GM18909 (cell line): ENCODE results near the gene SAC3D1.
"Not testable (repeated sequence)": the region's sequence is repeated elsewhere in the genome, so short reads cannot be mapped to it uniquely, and the experiment has no call there.

Source experiments
- ATAC-seq: cut with Tn5 transposase; IDR thresholded peaks from one replicate; pipeline ENCODE4 v1.9.1; 2021; ENCODE audit warnings: mild to moderate bottlenecking; ENCODE audit not compliant: unreplicated experiment, poor library complexity

The SAC3D1 gene

DNA sequence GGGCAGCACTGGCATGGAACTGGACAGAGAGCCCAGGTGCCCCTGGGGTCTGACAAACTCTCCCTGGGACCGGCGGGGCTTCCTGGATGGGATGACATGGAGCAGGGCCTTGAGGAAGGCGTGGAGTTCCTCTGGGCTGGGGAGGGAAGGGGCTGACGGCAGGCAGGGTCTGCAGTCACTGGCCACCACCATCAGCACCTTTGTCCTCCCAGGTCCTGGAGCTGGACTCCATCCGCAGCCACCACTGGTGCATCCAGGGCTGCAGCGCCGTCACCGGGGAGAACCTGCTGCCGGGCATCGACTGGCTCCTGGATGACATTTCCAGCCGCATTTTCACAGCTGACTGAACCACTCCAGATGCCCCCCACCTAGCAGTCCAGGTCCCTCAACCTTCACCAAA, 19.5 kb upstream of the SAC3D1 start:
- ATAC-seq, result no peak

- not testable (repeated sequence) for ATAC-seq
Observed at GRCh38 chr11:65023502-65023901, 17.5 kb upstream of the SAC3D1 start.

GRCh38 chr11:65026810-65027209, 14.2 kb upstream of the SAC3D1 start:
- no peak for ATAC-seq

GRCh38 chr11:65027213-65028067, 13.6 kb upstream of the SAC3D1 start, which contains the start of gene SNX15:
TSS of gene SNX15 (plus strand) at chr11:65027439. CDS start at chr11:65027538, 99 bp downstream.
- ATAC-seq, result peak; percentile 89

DNA sequence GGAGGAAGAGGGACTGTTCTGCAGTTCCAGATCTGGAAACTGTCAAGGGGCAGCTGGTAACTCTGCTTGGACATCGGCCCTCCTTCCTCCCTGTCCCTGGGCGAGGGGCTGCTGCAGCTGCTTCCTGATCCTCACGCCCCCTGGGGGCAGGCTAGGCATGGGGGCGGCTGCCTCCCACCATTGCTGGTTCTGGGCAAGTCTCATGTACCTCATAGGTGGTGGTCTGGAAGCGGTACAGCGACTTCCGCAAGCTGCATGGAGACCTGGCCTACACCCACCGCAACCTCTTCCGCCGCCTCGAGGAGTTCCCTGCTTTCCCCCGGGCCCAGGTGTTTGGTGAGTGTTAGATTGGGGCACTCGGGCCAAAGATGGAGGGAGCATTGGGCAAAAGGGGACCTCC, 8.8 kb upstream of the SAC3D1 start:
- no peak for ATAC-seq

DNA sequence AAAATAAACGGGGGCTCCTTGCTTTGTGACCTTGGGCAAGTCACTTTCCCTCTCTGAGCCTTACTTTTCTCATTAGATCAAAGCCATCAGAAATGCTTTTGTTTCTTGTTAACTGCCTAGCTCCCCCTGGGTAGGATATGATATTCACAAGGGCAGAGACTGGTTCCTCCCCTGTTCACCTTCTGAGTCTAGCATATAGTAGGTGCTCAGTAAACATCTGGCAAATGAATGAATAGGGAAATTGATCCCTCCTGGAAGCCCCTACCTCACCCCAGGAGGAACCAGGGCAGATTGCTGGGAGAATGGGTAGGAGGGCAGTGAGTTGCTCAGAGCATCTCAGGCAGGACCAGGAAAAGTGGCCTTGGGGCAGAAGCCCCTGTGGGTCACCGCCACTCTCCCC, 6.6 kb upstream of the SAC3D1 start:
- ATAC-seq, result no peak

- ATAC-seq, result no peak
Observed at GRCh38 chr11:65035579-65035978, 5.4 kb upstream of the SAC3D1 start.

GRCh38 chr11:65036931-65037330, 4.1 kb upstream of the SAC3D1 start:
- ATAC-seq, result no peak

GRCh38 chr11:65040520-65040846, 527 bp upstream of the SAC3D1 start:
- no peak for ATAC-seq

- ATAC-seq, result no peak
Observed at GRCh38 chr11:65042891-65043290, 1.9 kb downstream of the SAC3D1 start.

DNA sequence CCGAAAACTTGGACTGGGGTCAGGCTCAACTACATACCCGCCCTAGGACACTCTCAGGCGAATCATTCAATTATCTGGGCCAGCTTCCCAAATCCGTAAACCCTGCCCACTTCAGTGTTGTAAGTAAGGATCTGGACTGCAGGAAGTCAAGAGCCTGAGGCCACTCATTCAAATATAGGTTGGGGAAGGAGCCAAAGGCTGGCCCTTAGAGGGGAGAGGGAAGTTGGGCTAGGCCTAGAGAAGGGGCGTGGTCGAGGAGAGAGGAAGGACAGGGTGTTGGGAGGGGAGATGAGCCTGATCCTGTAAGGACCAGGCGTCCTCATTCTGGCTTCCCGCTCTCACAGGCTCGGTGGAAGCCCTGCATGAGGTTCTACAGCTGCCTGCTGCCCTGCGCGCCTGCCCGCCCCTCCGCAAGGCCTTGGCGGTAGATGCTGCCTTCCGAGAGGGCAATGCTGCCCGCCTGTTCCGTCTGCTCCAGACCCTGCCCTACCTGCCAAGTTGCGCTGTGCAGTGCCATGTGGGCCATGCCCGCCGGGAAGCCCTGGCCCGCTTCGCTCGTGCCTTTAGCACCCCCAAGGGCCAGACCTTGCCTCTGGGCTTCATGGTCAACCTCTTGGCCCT, 3.0 kb downstream of the SAC3D1 start:
- no peak for ATAC-seq

DNA sequence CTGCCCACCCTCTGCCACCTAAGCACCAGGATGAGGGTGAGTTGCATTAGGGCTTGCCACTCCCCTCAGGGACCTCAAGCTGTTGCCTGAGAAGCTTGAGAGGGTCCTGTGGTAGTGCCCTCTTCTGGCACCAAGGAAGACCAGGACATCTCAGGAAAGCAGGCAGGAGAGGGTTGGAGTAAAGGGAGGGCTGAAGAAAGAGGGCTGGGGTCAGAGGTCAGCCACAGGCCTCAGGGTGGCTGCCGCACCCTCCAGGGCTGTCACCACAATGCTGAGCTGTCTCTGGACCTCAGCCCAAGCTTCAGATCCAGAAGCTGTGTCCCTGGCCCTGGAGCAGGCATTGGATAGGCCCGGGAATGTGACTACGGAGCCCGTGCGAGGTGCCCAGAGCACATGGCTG, 4.1 kb downstream of the SAC3D1 start:
- ATAC-seq, result no peak

- no peak for ATAC-seq
Observed at GRCh38 chr11:65045728-65046127, 4.7 kb downstream of the SAC3D1 start.

DNA sequence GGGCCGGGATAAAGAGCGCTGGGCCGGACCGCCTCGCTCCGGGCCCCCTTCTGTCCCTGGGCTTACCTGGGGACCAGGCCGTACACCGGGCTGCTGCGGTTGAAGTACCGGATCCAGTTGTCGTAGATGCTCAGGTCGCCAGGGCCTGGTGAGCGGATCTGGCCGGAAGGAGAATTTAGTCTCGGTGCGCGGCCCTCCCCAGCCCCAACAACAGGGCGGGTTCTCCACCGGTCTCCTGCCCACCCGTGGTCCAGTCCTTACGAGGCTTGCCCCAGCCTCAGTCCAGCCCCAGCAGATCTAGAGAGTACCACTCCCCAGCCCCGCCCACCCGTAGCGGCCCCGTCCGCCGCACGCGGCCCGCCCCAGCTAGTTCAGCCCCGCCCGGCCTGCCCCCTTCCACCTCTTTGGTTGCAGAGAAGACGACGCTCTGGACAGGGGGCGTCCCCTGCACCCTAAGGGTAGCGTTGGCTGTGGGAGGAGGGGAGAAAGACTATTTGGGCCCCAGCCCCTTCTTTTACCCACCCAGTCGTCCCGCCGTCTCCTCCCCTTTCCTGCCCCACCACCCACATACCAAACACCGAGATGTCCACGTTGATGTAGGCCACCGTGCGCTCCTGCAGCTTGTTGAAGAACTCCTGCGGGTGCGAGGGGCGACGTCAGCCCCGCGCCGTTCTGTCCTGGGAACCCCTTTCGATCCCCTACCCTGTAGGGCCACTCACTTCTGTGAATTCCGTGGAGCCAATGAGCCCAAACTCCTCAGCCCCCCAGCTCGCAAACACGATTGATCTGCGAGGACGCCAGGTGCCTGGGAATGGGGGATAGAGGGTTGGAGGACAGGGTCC, 6.8 kb downstream of the SAC3D1 start:
- ATAC-seq, result no peak

- ATAC-seq, result no peak
Observed at GRCh38 chr11:65051398-65051858, 10.4 kb downstream of the SAC3D1 start.

- ATAC-seq, result no peak
Observed at GRCh38 chr11:65053827-65054508, 13.0 kb downstream of the SAC3D1 start.

- no peak for ATAC-seq
Observed at GRCh38 chr11:65055538-65055937, 14.5 kb downstream of the SAC3D1 start.

GRCh38 chr11:65056999-65057398, 16.0 kb downstream of the SAC3D1 start:
- no peak for ATAC-seq

DNA sequence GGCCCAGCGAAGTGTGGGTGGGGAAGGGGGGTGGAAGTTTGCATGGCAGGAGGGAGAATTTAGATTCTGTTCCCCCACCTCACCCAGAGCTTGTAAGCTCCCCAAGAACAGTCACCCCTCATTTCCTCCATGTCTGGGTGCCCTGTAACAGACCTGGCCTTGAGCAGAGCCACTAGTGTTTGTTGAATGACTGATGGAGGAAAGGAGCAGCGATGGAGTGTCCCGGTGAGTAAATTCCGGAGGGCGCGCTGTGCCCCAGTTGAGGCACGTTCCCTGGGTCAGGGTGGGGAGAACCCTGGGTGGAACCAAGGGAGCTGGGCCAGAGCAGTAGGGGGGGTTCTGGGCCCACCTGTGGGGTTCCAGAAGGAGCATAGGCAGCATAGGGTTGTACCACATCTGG, 16.5 kb downstream of the SAC3D1 start:
- no peak for ATAC-seq

- ATAC-seq, result no peak
Observed at GRCh38 chr11:65058012-65058411, 17.0 kb downstream of the SAC3D1 start.
